ENCODE measurements around the gene CBX1. TPM values are rescaled to one million over a fixed set of nuclear protein-coding genes. Genes with fewer than 3 reads are reported as not detected.
"Not testable (repeated sequence)": the region's sequence is repeated elsewhere in the genome, so short reads cannot be mapped to it uniquely, and the experiment has no call there.

Gene CBX1
- total RNA-seq, 1 experiment from 2014 or later: 126 TPM

- no TSS peak for BruUV-seq (replicated peaks)
- peaks cover 15% of the 10 kb centered on the region for H3K36me3 Mint-ChIP-seq (ENCODE audit: insufficient read depth, unreplicated experiment)
- intact Hi-C loops (cut with micrococcal nuclease; ENCODE audit: unreplicated experiment): no loop called here
These were observed 19.4 kb downstream of the CBX1 start for GRCh38 chr17:48081858-48082257.

DNA sequence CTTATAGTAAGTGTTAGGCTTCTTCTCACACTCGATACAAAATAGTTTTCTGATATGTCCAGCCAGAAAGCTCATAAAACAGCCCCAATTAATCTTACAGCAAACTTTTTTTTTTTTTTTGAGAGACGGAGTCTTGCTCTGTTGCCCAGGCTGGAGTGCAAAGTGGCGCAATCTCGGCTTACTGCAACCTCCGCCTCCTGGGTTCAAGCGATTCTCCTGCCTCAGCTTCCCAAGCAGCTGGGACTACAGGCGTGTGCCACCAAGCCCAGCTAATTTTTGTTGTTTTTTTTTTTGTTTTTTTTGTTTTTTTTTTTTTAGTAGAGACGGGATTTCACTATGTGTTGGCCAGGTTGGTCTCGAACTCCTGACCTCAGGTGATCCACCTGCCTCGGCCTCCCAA, 24.1 kb downstream of the CBX1 start:
- not testable (repeated sequence) for H3K27me3 Mint-ChIP-seq (ENCODE audit: unreplicated experiment)

More at GRCh38 chr17:48081858-48082257, 19.4 kb downstream of the CBX1 start:
- H3K4me1 Mint-ChIP-seq (ENCODE audit: low read depth, unreplicated experiment): peaks cover 9% of the 10 kb centered on the region
- no peak overlapping the region for H3K27ac Mint-ChIP-seq (ENCODE audit: unreplicated experiment)
- no peaks in the 10 kb centered on the region for H3K9me3 Mint-ChIP-seq (ENCODE audit: low read depth, unreplicated experiment)
- CTCF ChIA-PET: interaction anchor here (1.1 to 1.4 kb wide), 2 partner anchors 18 to 56 kb away, joined by 4 to 6 read pairs; no protein-coding TSS in a partner anchor
- no peak overlapping the region for H3K4me3 Mint-ChIP-seq (ENCODE audit: low read depth, unreplicated experiment)
- no peaks in the 10 kb centered on the region for H3K27me3 Mint-ChIP-seq (ENCODE audit: unreplicated experiment)
- no peak for DNase-seq
- TF ChIP-seq, protein P1, sequence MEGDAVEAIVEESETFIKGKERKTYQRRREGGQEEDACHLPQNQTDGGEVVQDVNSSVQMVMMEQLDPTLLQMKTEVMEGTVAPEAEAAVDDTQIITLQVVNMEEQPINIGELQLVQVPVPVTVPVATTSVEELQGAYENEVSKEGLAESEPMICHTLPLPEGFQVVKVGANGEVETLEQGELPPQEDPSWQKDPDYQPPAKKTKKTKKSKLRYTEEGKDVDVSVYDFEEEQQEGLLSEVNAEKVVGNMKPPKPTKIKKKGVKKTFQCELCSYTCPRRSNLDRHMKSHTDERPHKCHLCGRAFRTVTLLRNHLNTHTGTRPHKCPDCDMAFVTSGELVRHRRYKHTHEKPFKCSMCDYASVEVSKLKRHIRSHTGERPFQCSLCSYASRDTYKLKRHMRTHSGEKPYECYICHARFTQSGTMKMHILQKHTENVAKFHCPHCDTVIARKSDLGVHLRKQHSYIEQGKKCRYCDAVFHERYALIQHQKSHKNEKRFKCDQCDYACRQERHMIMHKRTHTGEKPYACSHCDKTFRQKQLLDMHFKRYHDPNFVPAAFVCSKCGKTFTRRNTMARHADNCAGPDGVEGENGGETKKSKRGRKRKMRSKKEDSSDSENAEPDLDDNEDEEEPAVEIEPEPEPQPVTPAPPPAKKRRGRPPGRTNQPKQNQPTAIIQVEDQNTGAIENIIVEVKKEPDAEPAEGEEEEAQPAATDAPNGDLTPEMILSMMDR (IDR thresholded peaks at IDR 0.05; ENCODE audit: unreplicated experiment): no peak

DNA sequence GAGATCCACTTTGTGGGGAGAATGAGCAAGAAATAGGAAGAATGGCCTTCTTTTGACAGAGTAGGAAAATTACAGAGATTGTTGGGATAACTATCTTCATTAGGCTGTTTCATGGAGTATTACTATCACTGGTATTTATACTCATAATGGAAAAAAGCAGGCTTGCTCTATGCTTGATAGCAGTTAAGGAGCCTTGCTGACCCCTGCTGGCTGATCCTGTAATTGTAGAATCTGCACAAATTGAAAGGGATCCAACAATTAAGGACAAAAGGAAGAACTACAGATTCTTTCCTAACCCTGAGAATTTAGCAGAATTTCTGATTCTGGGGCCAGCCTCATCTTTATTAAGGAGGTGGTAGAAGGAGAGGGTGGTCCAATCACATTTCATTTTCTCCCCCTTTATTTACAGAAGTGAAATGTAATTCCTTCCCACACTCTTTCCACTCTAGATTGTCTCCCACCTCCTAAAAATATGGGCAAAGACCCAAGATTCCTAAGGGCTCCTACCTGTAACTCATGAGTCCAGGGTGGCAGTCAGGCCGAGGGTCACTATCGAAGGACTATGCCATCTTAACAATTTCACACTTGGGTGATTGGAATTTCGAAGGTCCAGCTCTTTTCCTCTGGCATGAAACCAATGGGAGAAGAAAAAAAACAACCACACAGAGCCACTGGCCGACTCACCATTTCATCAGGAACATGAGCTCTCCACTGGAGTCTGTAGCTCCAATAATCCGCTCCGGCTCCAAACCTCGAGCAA, 26.8 kb downstream of the CBX1 start:
- TF ChIP-seq, protein P1 (IDR thresholded peaks at IDR 0.05; ENCODE audit: unreplicated experiment): peak; percentile 83
- intact Hi-C loops (cut with micrococcal nuclease; ENCODE audit: unreplicated experiment): loop anchor here (1.0 kb wide), 1 partner anchor 48 kb away; no protein-coding TSS in a partner anchor
- peak; percentile 87 for DNase-seq
- Mint-ChIP-seq H3K4me3 (ENCODE audit: low read depth, unreplicated experiment) (no peak overlapping the region), H3K27me3 (ENCODE audit: unreplicated experiment) (no peaks in the 10 kb centered on the region), H3K27ac (ENCODE audit: unreplicated experiment) (peak overlapping the region; percentile 21), H3K36me3 (ENCODE audit: insufficient read depth, unreplicated experiment) (peaks cover 82% of the 10 kb centered on the region), H3K4me1 (ENCODE audit: low read depth, unreplicated experiment) (no peaks in the 10 kb centered on the region), H3K9me3 (ENCODE audit: low read depth, unreplicated experiment) (no peaks in the 10 kb centered on the region)
- CTCF ChIA-PET: interaction anchor here (0.7 to 3.3 kb wide), 6 partner anchors 8 to 72 kb away, joined by 3 to 25 read pairs (median 4); no protein-coding TSS in a partner anchor
- no TSS peak for BruUV-seq (replicated peaks)

More for the DNA sequence above, 24.1 kb downstream of the CBX1 start:
- BruUV-seq (replicated peaks); H3K9me3 Mint-ChIP-seq (ENCODE audit: low read depth, unreplicated experiment); intact Hi-C loops (cut with micrococcal nuclease; ENCODE audit: unreplicated experiment); H3K4me3 Mint-ChIP-seq (ENCODE audit: low read depth, unreplicated experiment); DNase-seq; H3K4me1 Mint-ChIP-seq (ENCODE audit: low read depth, unreplicated experiment): not testable (repeated sequence)
- H3K27ac Mint-ChIP-seq (ENCODE audit: unreplicated experiment): peak overlapping the region; percentile 17
- CTCF ChIA-PET: interaction anchor here (0.7 to 0.9 kb wide), 3 partner anchors 10 to 52 kb away, joined by 3 to 4 read pairs (median 4); no protein-coding TSS in a partner anchor
- H3K36me3 Mint-ChIP-seq (ENCODE audit: insufficient read depth, unreplicated experiment): peaks cover 55% of the 10 kb centered on the region

GRCh38 chr17:48073566-48074094, 27.6 kb downstream of the CBX1 start:
- H3K27ac Mint-ChIP-seq (ENCODE audit: unreplicated experiment); BruUV-seq (replicated peaks): not testable (repeated sequence)

DNA sequence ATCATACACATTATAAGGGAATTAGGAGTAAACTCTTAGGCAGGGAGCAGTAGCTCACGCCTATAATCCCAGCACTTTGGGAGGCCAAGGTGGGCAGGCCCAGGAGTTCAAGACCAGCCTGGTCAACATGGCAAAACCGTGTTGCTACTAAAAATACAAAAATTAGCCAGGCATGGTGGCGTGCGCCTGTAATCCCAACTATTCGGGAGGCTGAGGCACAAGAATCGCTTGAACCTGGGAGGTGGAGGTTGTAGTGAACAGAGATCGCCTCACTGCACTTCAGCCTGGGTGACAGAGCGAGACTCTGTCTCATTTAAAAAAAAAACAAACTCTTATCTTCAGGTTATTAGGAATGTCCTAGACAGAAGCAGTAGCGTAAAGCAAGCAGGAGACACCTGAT, 28.5 kb downstream of the CBX1 start:
- H3K36me3 Mint-ChIP-seq (ENCODE audit: insufficient read depth, unreplicated experiment): peaks cover 91% of the 10 kb centered on the region
- H3K27ac Mint-ChIP-seq (ENCODE audit: unreplicated experiment); H3K4me1 Mint-ChIP-seq (ENCODE audit: low read depth, unreplicated experiment); H3K27me3 Mint-ChIP-seq (ENCODE audit: unreplicated experiment); intact Hi-C loops (cut with micrococcal nuclease; ENCODE audit: unreplicated experiment); H3K9me3 Mint-ChIP-seq (ENCODE audit: low read depth, unreplicated experiment); DNase-seq; BruUV-seq (replicated peaks); H3K4me3 Mint-ChIP-seq (ENCODE audit: low read depth, unreplicated experiment): not testable (repeated sequence)
- CTCF ChIA-PET: interaction anchor here (0.7 to 3.3 kb wide), 3 partner anchors 47 to 226 kb away, joined by 3 to 25 read pairs (median 5); partner anchors contain the start of gene CDK5RAP3

More at GRCh38 chr17:48073566-48074094, 27.6 kb downstream of the CBX1 start:
- CTCF ChIA-PET: interaction anchor here (0.7 to 3.3 kb wide), 5 partner anchors 18 to 225 kb away, joined by 4 to 25 read pairs (median 5); no protein-coding TSS in a partner anchor
- H3K27me3 Mint-ChIP-seq (ENCODE audit: unreplicated experiment); H3K4me1 Mint-ChIP-seq (ENCODE audit: low read depth, unreplicated experiment); DNase-seq; H3K4me3 Mint-ChIP-seq (ENCODE audit: low read depth, unreplicated experiment); H3K9me3 Mint-ChIP-seq (ENCODE audit: low read depth, unreplicated experiment): not testable (repeated sequence)
- H3K36me3 Mint-ChIP-seq (ENCODE audit: insufficient read depth, unreplicated experiment): peaks cover 84% of the 10 kb centered on the region
- intact Hi-C loops (cut with micrococcal nuclease; ENCODE audit: unreplicated experiment): loop anchor here (1.0 kb wide), 1 partner anchor 47 kb away; no protein-coding TSS in a partner anchor

All from Calu3 (cell line).